Measurements from ENCODE around the gene KCNIP4. TPM values are rescaled to one million over a fixed set of nuclear protein-coding genes. Genes with fewer than 3 reads are reported as not detected.

KCNIP4 gene
- total RNA-seq, 4 donors from 2014 or later = 2.5 TPM; not detected in 2

DNA sequence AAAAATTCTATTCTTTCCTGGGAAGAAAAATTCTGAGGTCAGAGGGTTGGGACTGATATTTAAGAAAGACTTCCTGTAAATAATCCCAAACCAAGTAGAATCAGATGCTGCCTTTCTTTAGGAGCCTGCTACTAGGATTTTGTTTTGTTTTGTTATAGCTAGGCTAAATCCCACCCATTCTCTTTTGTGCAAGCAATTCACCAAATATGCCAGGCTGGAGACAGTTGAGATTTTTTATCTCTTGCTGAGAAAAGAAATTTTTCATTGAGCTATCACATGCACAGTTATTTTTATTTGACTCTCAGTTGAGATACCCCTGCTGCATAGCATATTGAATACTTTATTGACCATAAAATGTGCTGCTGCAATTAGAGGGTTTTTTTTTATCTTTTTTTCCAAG is 196.0 kb downstream of the KCNIP4 start:
- in situ Hi-C loops (cut with MboI; ENCODE audit: low pct_ligation_motif_present in 1 of 4, low pct_unique_long_range_greater_than_20kb in 1 of 4, low sequenced_read_pairs in 3 of 4) (loop anchor here in 1 of 4 donors (25.0 kb wide), 1 partner anchor 240 kb away; no protein-coding TSS in a partner anchor), intact Hi-C loops (cut with DNase I; ENCODE audit: low total_unique reads) (no loop called here)
- H3K27ac ChIP-seq = no peak overlapping the region
- H3K27me3 ChIP-seq = no peaks in the 10 kb centered on the region
- DNase-seq = no peak
- no peak overlapping the region for H3K4me3 ChIP-seq
- no peaks in the 10 kb centered on the region for H3K4me1 ChIP-seq
- H3K36me3 ChIP-seq = no peaks in the 10 kb centered on the region
- TF ChIP-seq POLR2AphosphoS5 (IDR thresholded peaks at IDR 0.05) (no peak), POLR2A (IDR thresholded peaks at IDR 0.05) (no peak), EP300 (IDR thresholded peaks at IDR 0.05; ENCODE audit: low read depth) (no peak)
- TF ChIP-seq, protein P1, sequence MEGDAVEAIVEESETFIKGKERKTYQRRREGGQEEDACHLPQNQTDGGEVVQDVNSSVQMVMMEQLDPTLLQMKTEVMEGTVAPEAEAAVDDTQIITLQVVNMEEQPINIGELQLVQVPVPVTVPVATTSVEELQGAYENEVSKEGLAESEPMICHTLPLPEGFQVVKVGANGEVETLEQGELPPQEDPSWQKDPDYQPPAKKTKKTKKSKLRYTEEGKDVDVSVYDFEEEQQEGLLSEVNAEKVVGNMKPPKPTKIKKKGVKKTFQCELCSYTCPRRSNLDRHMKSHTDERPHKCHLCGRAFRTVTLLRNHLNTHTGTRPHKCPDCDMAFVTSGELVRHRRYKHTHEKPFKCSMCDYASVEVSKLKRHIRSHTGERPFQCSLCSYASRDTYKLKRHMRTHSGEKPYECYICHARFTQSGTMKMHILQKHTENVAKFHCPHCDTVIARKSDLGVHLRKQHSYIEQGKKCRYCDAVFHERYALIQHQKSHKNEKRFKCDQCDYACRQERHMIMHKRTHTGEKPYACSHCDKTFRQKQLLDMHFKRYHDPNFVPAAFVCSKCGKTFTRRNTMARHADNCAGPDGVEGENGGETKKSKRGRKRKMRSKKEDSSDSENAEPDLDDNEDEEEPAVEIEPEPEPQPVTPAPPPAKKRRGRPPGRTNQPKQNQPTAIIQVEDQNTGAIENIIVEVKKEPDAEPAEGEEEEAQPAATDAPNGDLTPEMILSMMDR (IDR thresholded peaks at IDR 0.05) = no peak
- H3K9me3 ChIP-seq = no peaks in the 10 kb centered on the region

DNA sequence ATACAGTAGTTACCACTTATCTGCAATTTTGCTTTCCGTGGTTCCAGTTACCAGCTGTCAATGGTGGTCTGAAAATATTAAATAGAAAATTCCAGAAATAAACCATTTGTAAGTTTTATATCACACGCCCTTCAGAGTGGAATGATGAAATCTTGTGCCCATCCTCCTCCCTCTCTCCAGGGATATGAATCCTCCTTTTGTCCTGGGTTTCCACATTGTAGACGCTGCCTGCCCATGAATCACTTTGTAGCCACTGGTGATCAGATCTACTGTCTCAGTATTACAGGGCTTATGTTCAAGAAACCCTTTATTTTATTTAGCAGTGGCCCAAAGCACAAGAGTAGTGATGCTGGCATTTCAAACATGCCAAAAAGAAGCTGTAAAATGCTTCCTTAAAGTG is 198.6 kb downstream of the KCNIP4 start:
- 62 to 72% methylated on average over 3 of the region's 3 CpGs for WGBS, 2 donors (ENCODE audit: low coverage in 1 of 2)
- TF ChIP-seq EP300 (IDR thresholded peaks at IDR 0.05; ENCODE audit: low read depth) = no peak
- TF ChIP-seq, protein P1 (IDR thresholded peaks at IDR 0.05) = no peak
- no peak for TF ChIP-seq POLR2AphosphoS5 (IDR thresholded peaks at IDR 0.05)
- TF ChIP-seq POLR2A (IDR thresholded peaks at IDR 0.05) = no peak
- Histone ChIP-seq H3K4me3 (no peak overlapping the region), H3K4me1 (no peaks in the 10 kb centered on the region), H3K27ac (no peak overlapping the region), H3K36me3 (no peaks in the 10 kb centered on the region), H3K9me3 (no peaks in the 10 kb centered on the region), H3K27me3 (no peaks in the 10 kb centered on the region)
- in situ Hi-C loops (cut with MboI; ENCODE audit: low pct_ligation_motif_present in 1 of 4, low pct_unique_long_range_greater_than_20kb in 1 of 4, low sequenced_read_pairs in 3 of 4) = loop anchor here in 1 of 4 donors (25.0 kb wide), 1 partner anchor 238 kb away; no protein-coding TSS in a partner anchor
- intact Hi-C loops (cut with DNase I; ENCODE audit: low total_unique reads) = no loop called here
- no peak for DNase-seq

DNA sequence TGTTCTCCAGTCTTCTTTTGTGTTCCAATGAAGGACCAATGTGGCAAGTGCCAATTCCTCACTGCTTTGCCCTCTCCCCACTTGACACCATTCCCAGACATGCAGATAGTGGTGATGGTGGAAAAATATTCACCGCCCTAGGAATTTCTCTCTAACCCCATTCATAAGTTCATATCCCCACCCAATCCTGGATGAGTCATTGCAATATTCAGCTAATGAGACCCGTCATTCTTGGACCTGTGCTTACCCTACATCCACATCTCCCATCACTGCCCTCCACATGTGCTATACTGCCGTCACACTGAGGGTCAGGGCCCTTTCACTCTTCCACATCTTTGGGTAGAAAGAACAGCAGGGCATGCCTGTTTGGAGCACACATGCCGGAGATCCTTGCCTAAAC is 199.2 kb downstream of the KCNIP4 start:
- in situ Hi-C loops (cut with MboI; ENCODE audit: low pct_ligation_motif_present in 1 of 4, low pct_unique_long_range_greater_than_20kb in 1 of 4, low sequenced_read_pairs in 3 of 4) = no loop called here
- H3K4me3 ChIP-seq = no peak overlapping the region
- intact Hi-C loops (cut with DNase I; ENCODE audit: low total_unique reads) = no loop called here
- 83 to 90% methylated on average over 4 of the region's 4 CpGs for WGBS, 2 donors (ENCODE audit: low coverage in 1 of 2)
- H3K27me3 ChIP-seq = no peaks in the 10 kb centered on the region
- H3K9me3 ChIP-seq = no peaks in the 10 kb centered on the region
- no peaks in the 10 kb centered on the region for H3K4me1 ChIP-seq
- no peaks in the 10 kb centered on the region for H3K36me3 ChIP-seq
- H3K27ac ChIP-seq = no peak overlapping the region
- TF ChIP-seq POLR2AphosphoS5 (IDR thresholded peaks at IDR 0.05) = no peak
- TF ChIP-seq, protein P1 (IDR thresholded peaks at IDR 0.05) = no peak
- TF ChIP-seq EP300 (IDR thresholded peaks at IDR 0.05; ENCODE audit: low read depth) = no peak
- no peak for TF ChIP-seq POLR2A (IDR thresholded peaks at IDR 0.05)
- DNase-seq = no peak

DNA sequence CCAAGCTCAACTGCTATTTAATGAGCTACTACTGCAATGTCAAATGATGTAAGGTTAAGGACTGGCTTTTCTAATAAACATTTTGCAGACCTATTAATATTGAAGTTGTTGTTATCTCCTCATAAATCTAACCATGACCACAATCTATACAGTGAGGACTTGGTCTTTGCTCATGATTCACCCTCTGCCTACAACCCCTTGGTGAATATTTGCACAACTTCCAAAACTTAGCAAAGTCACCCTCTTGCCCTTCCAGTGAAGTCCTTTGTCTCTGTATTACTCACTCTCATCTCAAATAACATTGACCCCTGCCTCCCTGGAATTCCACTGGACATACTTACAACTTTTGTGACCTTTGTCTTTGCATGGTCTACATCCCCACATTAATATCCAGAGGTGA is 204.5 kb downstream of the KCNIP4 start:
- intact Hi-C loops (cut with DNase I; ENCODE audit: low total_unique reads) = no loop called here

More for the DNA sequence above, 204.5 kb downstream of the KCNIP4 start:
- TF ChIP-seq POLR2A (IDR thresholded peaks at IDR 0.05) = no peak
- TF ChIP-seq, protein P1 (IDR thresholded peaks at IDR 0.05) = no peak
- TF ChIP-seq EP300 (IDR thresholded peaks at IDR 0.05; ENCODE audit: low read depth) = no peak
- no peak for TF ChIP-seq POLR2AphosphoS5 (IDR thresholded peaks at IDR 0.05)
- no peaks in the 10 kb centered on the region for H3K9me3 ChIP-seq
- no peaks in the 10 kb centered on the region for H3K4me1 ChIP-seq
- H3K27me3 ChIP-seq = no peaks in the 10 kb centered on the region
- no peaks in the 10 kb centered on the region for H3K36me3 ChIP-seq
- no peak overlapping the region for H3K27ac ChIP-seq
- no peak overlapping the region for H3K4me3 ChIP-seq
- in situ Hi-C loops (cut with MboI; ENCODE audit: low pct_ligation_motif_present in 1 of 4, low pct_unique_long_range_greater_than_20kb in 1 of 4, low sequenced_read_pairs in 3 of 4) = no loop called here
- no peak for DNase-seq

All from transverse colon (tissue), 4 donors.